ENCODE measurements around the gene IKZF1.

GRCh38 chr7:50406935-50407334 lies 102.4 kb downstream of the IKZF1 start:
- TF ChIP-seq CTCF (IDR thresholded peaks at IDR 0.05), result no peak
- TF ChIP-seq REST (IDR thresholded peaks at IDR 0.05; ENCODE audit: insufficient read depth in 1 of 2, low read depth in 2 of 2, low read length in 1 of 2), result no peak
- no peak for TF ChIP-seq POLR2AphosphoS5 (IDR thresholded peaks at IDR 0.05; ENCODE audit: low read depth, low read length)
- no peak for TF ChIP-seq SIN3A (IDR thresholded peaks at IDR 0.05; ENCODE audit: borderline replicate concordance, insufficient read depth, low read depth, low read length)
